GM12878 (cell line): Measurements from ENCODE around the gene RASGRF2. TPM values are rescaled to one million over a fixed set of nuclear protein-coding genes. Genes with fewer than 3 reads are reported as not detected.

Source experiments
- ATAC-seq: fragments of 200-7000 bp; cut with Tn5 transposase; 3 replicates; pipeline ENCODE4 v1.9.1; 2020; ENCODE audit warnings: mild to moderate bottlenecking, moderate library complexity
- BruUV-seq: library from RNA; stranded (reverse); fragments of 400-500 nt; replicated peaks from 2 replicates; lab custom pipeline; 2021; lab: Mats Ljungman, UMichigan
- CTCF ChIA-PET: fragments of 300-600 bp; sonication (Branson Sonifier 250); formaldehyde crosslinking; extraction: SDS; loops from one replicate; lab custom pipeline; 2021; ENCODE audit warnings: inconsistent platforms; lab: Yijun Ruan, JAX
- POLR2A ChIA-PET: fragments of 350-600 bp; formaldehyde crosslinking; extraction: SDS; loops from one replicate; lab custom pipeline; 2021; ENCODE audit warnings: inconsistent platforms; lab: Charles Lee
- RAD21 ChIA-PET: fragments of 300-600 bp; sonication (Branson Sonifier 250); formaldehyde crosslinking; loops from one replicate; lab custom pipeline; 2023; ENCODE audit warnings: antibody characterized with exemption; ENCODE audit not compliant: unreplicated experiment; lab: Charles Lee
- SMC1A ChIA-PET: fragments of 300-600 bp; sonication (Branson Sonifier 250); formaldehyde crosslinking; loops from one replicate; lab custom pipeline; 2023; ENCODE audit not compliant: unreplicated experiment, uncharacterized antibody; lab: Charles Lee
- DNase-seq: peaks from one replicate; pipeline ENCODE4 v3.0.0-alpha.2; 2011; ENCODE audit warnings: low read depth, low spot score
- FAIRE-seq: peaks from 3 replicates; lab custom pipeline; 2011; peaks lifted over from hg19 to GRCh38; lab: Jason Lieb, UNC
- H2AFZ ChIP-seq: 2 replicates; pipeline ENCODE4 v1.6.0; 2011; ENCODE audit warnings: low read depth, low read length, control low read depth; ENCODE audit not compliant: control insufficient read depth
- H3K27ac ChIP-seq: 2 replicates; pipeline ENCODE4 v1.5.1; 2011; ENCODE audit warnings: control low read depth; ENCODE audit not compliant: control insufficient read depth, insufficient read depth
- H3K27me3 ChIP-seq, 2 experiments: replicated peaks in 1 of 2; 2 replicates each; pipeline versions ENCODE4 v1.6.0 to v1.6.1; 2011; ENCODE audit warnings: low read length in 1 of 2; ENCODE audit not compliant: control insufficient read depth in 2 of 2, insufficient read depth in 2 of 2
- H3K36me3 ChIP-seq, 2 experiments: 2 replicates each; pipeline ENCODE4 v1.5.1; 2011; ENCODE audit warnings: low read length in 1 of 2; ENCODE audit not compliant: control insufficient read depth in 2 of 2, insufficient read depth in 2 of 2
- H3K4me1 ChIP-seq: 2 replicates; pipeline ENCODE4 v1.6.1; 2011; ENCODE audit warnings: mild to moderate bottlenecking, low read length, moderate library complexity, mixed read lengths; ENCODE audit not compliant: control insufficient read depth, insufficient read depth
- H3K4me2 ChIP-seq: 2 replicates; pipeline ENCODE4 v1.6.0; 2011; ENCODE audit warnings: control low read depth; ENCODE audit not compliant: control insufficient read depth, insufficient read depth
- H3K4me3 ChIP-seq: fragments of 200-600 bp; sonication (generic); 2 replicates; pipeline ENCODE4 v1.5.1; 2016
- H3K79me2 ChIP-seq: 2 replicates; pipeline ENCODE4 v1.6.0; 2011; ENCODE audit warnings: low read length; ENCODE audit not compliant: control insufficient read depth, insufficient read depth
- H3K9ac ChIP-seq: 2 replicates; pipeline ENCODE4 v1.8.0; 2011; ENCODE audit warnings: low read length, control low read depth, mixed read lengths; ENCODE audit not compliant: control insufficient read depth, insufficient read depth
- H3K9me3 ChIP-seq: replicated peaks from 3 replicates; pipeline ENCODE4 v1.5.1; 2011; ENCODE audit warnings: mild to moderate bottlenecking, low read length; ENCODE audit not compliant: control insufficient read depth, insufficient read depth
- H4K20me1 ChIP-seq: 2 replicates; pipeline ENCODE4 v1.6.0; 2011; ENCODE audit not compliant: control insufficient read depth, insufficient read depth
- ASH2L ChIP-seq: fragments of 300-600, 200-600 bp; sonication (generic); IDR thresholded peaks from 2 replicates; pipeline ENCODE4 v1.6.1; 2017; ENCODE audit warnings: low read depth, mild to moderate bottlenecking, borderline replicate concordance
- BACH1 ChIP-seq: fragments of 450-650 bp; IDR thresholded peaks from 2 replicates; pipeline ENCODE4 v1.6.1; 2017; ENCODE audit warnings: mild to moderate bottlenecking, borderline replicate concordance
- BMI1 ChIP-seq: fragments of 450-650 bp; IDR thresholded peaks from 2 replicates; pipeline ENCODE4 v1.6.1; 2016; ENCODE audit warnings: mild to moderate bottlenecking, moderate library complexity, borderline replicate concordance
- CUX1 ChIP-seq: IDR thresholded peaks from 2 replicates; pipeline ENCODE4 v1.6.1; 2012; ENCODE audit warnings: improper control_type of control experiment, low read depth, low read length; ENCODE audit not compliant: insufficient replicate concordance
- IKZF1 ChIP-seq: fragments of 450-650 bp; conservative IDR thresholded peaks from 2 replicates; pipeline ENCODE4 v1.6.1; 2017; ENCODE audit warnings: antibody characterized with exemption, mild to moderate bottlenecking
- KDM1A ChIP-seq: fragments of 200-600 bp; sonication (generic); IDR thresholded peaks from 2 replicates; pipeline ENCODE4 v1.6.1; 2016; ENCODE audit warnings: borderline replicate concordance
- PAX8 ChIP-seq: fragments of 450-650 bp; IDR thresholded peaks from 2 replicates; pipeline ENCODE4 v1.6.1; 2017; ENCODE audit warnings: mild to moderate bottlenecking, moderate library complexity
- RCOR1 ChIP-seq: conservative IDR thresholded peaks from 2 replicates; pipeline ENCODE4 v1.6.1; 2012; ENCODE audit warnings: low read depth, low read length, improper control_type of control experiment
- SIN3A ChIP-seq: IDR thresholded peaks from 2 replicates; pipeline ENCODE4 v1.6.1; 2012; ENCODE audit warnings: low read depth, low read length, improper control_type of control experiment
- ZNF592 ChIP-seq: fragments of 450-650 bp; IDR thresholded peaks from 2 replicates; pipeline ENCODE4 v1.6.1; 2017; ENCODE audit warnings: mild to moderate bottlenecking, moderate library complexity
- WGBS: methylation state at CpG from one replicate; pipeline ENCODE4 v1.1.6; 2016; ENCODE audit warnings: low lambda C conversion rate; ENCODE audit not compliant: insufficient replicate concordance, insufficient coverage; ENCODE audit errors: missing lambda C conversion rate; 5-methylcytosine and 5-hydroxymethylcytosine counted together
- in situ Hi-C: fragments of 300-500 bp; cut with MboI; formaldehyde crosslinking; loops from 9 replicates; pipeline ENCODE4 v1.14.3; 2018; ENCODE audit warnings: mixed read lengths
- intact Hi-C: fragments of 100-400 bp; cut with micrococcal nuclease; formaldehyde crosslinking; loops from one replicate; pipeline ENCODE4 v1.14.2; 2022; ENCODE audit not compliant: unreplicated experiment
- polyA plus RNA-seq, 11 experiments: library from polyadenylated mRNA; depleted of rRNA in 4 of 11; unstranded in 6 of 11; stranded (reverse) in 5 of 11; fragments of >200 nt; fragmentation: Nextera tagmentation in 4 of 11; fragmentation: Illumina TruSeq in 1 of 11; extraction: Ambion mirVana in 4 of 11; extraction: Trizol in 1 of 11; gene quantifications; 1 replicate in 1 of 11; 2 replicates in 10 of 11; pipeline versions ENCODE4 v1.2.1 to v1.2.3, GENCODE V29; 2011 to 2016; ENCODE audit warnings: inconsistent platforms in 2 of 11, missing spikeins in 2 of 11, low read depth in 1 of 11
- total RNA-seq, 4 experiments: library from RNA; depleted of rRNA in 3 of 4; stranded (reverse); fragments of >200 nt in 3 of 4; fragmentation: Illumina TruSeq in 1 of 4; extraction: Trizol in 1 of 4; gene quantifications; 2 replicates each; pipeline versions ENCODE4 v1.2.1 to v1.2.3, GENCODE V29; 2013 to 2021

The RASGRF2 gene
- total and polyA plus RNA-seq, 10 of the 15 experiments (the other 5 are each of a cell fraction or from before 2014, with no cell fraction given), result 0.05 to 0.24 (median 0.07) TPM

- no peak for FAIRE-seq
- Histone ChIP-seq H3K36me3 (no peaks in the 10 kb centered on the region), H3K27ac (no peak overlapping the region), H3K9ac (no peak overlapping the region), H3K4me3 (no peak overlapping the region), H3K4me1 (no peaks in the 10 kb centered on the region), H2AFZ (no peak overlapping the region)
- ChIA-PET POLR2A (no interaction called here), SMC1A (interaction anchor here (0.6 kb wide), 1 partner anchor 481 kb away, joined by 5 read pairs; no protein-coding TSS in a partner anchor)
- BruUV-seq, result no TSS peak
- in situ Hi-C loops, result no loop called here
- 32% methylated on average over 3 of the region's 3 CpGs for WGBS
- intact Hi-C loops, result no loop called here
- ATAC-seq, result no peak
- no peak for TF ChIP-seq ASH2L
- no peak for TF ChIP-seq ZNF592
- TF ChIP-seq RCOR1, result no peak
- TF ChIP-seq SIN3A, result no peak
- TF ChIP-seq BACH1, result no peak
- no peak for TF ChIP-seq IKZF1
- TF ChIP-seq PAX8, result no peak
- TF ChIP-seq KDM1A, result no peak
- no peak for TF ChIP-seq CUX1
- no peak for TF ChIP-seq BMI1
- TF ChIP-seq, all 136 proteins: peak for 0
- Histone ChIP-seq H3K9me3 (no peaks in the 10 kb centered on the region; the same call in 2 of the 3 replicates), H3K27me3 (peaks cover 8 to 12% of the 10 kb centered on the region in 2 experiments; a peak in 3 of 4 replicates), H4K20me1 (no peaks in the 10 kb centered on the region), H3K79me2 (no peaks in the 10 kb centered on the region), H3K4me2 (no peak overlapping the region)
- CTCF ChIA-PET, result no interaction called here
- DNase-seq, result no peak
- RAD21 ChIA-PET, result no interaction called here
These were observed 3.9 kb downstream of the RASGRF2 start for GRCh38 chr5:80963966-80964481.
